HG03565 (cell line): ENCODE measurements around the gene RBM43.

Experiments
- ATAC-seq: cut with Tn5 transposase; IDR thresholded peaks from one replicate; pipeline ENCODE4 v1.9.1; 2021; ENCODE audit warnings: mild to moderate bottlenecking, moderate library complexity; ENCODE audit not compliant: unreplicated experiment

The RBM43 gene

GRCh38 chr2:151230627-151231140 is 31.0 kb downstream of the RBM43 start:
- ATAC-seq: no peak

GRCh38 chr2:151228847-151229512 is 32.7 kb downstream of the RBM43 start:
- no peak for ATAC-seq

GRCh38 chr2:151217343-151217742 is 44.3 kb downstream of the RBM43 start:
- ATAC-seq: no peak

GRCh38 chr2:151207100-151207499 is 54.6 kb downstream of the RBM43 start:
- ATAC-seq: no peak

- ATAC-seq: no peak
Observed at GRCh38 chr2:151206446-151206968, 55.2 kb downstream of the RBM43 start.

GRCh38 chr2:151205571-151205970 is 56.1 kb downstream of the RBM43 start:
- ATAC-seq: no peak

- no peak for ATAC-seq
Observed at GRCh38 chr2:151204756-151205155, 56.9 kb downstream of the RBM43 start.

- ATAC-seq: no peak
Observed at GRCh38 chr2:151200844-151201243, 60.8 kb downstream of the RBM43 start.

- ATAC-seq: no peak
Observed at GRCh38 chr2:151200277-151200676, 61.4 kb downstream of the RBM43 start.

GRCh38 chr2:151198645-151199044 is 63.0 kb downstream of the RBM43 start:
- ATAC-seq: no peak
